IMR-90 (cell line): Measurements from ENCODE around the gene SLX9. TPM values are rescaled to one million over a fixed set of nuclear protein-coding genes. Genes with fewer than 3 reads are reported as not detected.
A peak's percentile ranks its signal among the peaks of the same experiment; 100 is the strongest.

Experiments used
- ATAC-seq: fragments of 200-7000 bp; cut with Tn5 transposase; 2 replicates; pipeline ENCODE4 v1.9.1; 2020; ENCODE audit warnings: low read depth, mild to moderate bottlenecking, moderate library complexity
- BruUV-seq: library from RNA; stranded (reverse); fragments of 400-500 nt; replicated peaks from 2 replicates; lab custom pipeline; 2021; lab: Mats Ljungman, UMichigan
- CTCF ChIA-PET: fragments of 300-600 bp; formaldehyde crosslinking; extraction: SDS; loops from one replicate; lab custom pipeline; 2021; ENCODE audit warnings: antibody characterized with exemption; lab: Yijun Ruan, JAX
- POLR2A ChIA-PET: fragments of 300-600 bp; sonication (Branson Sonifier 250); formaldehyde crosslinking; loops from one replicate; lab custom pipeline; 2022; ENCODE audit warnings: antibody characterized with exemption; ENCODE audit not compliant: unreplicated experiment; lab: Charles Lee
- DNase-seq: peaks from one replicate; pipeline ENCODE4 v3.0.0; 2013
- H2AFZ ChIP-seq: replicated peaks from 2 replicates; pipeline ENCODE3; 2013; ENCODE audit warnings: low read length, mild to moderate bottlenecking; ENCODE audit not compliant: poor library complexity
- H2AK5ac ChIP-seq: 2 replicates; pipeline ENCODE4 v1.6.1; 2013; ENCODE audit warnings: low read depth, low read length, inconsistent platforms
- H2AK9ac ChIP-seq: replicated peaks from 2 replicates; pipeline ENCODE3; 2013; ENCODE audit warnings: mild to moderate bottlenecking, low read depth, low read length, moderate library complexity; ENCODE audit not compliant: poor library complexity
- H2BK120ac ChIP-seq: 2 replicates; pipeline ENCODE4 v1.6.1; 2013; ENCODE audit warnings: low read depth, low read length, inconsistent platforms
- H2BK15ac ChIP-seq: 3 replicates; pipeline ENCODE4 v1.6.1; 2013; ENCODE audit warnings: low read depth, low read length, inconsistent platforms
- H2BK20ac ChIP-seq: 2 replicates; pipeline ENCODE4 v1.6.1; 2013; ENCODE audit warnings: low read depth, mild to moderate bottlenecking, inconsistent platforms, low read length, moderate library complexity
- H2BK5ac ChIP-seq: 2 replicates; pipeline ENCODE4 v1.6.1; 2013; ENCODE audit warnings: mild to moderate bottlenecking, low read depth, low read length, inconsistent platforms; ENCODE audit not compliant: poor library complexity, severe bottlenecking
- H3K14ac ChIP-seq: replicated peaks from 2 replicates; pipeline ENCODE4 v1.6.1; 2013; ENCODE audit warnings: low read depth, low read length, inconsistent platforms
- H3K18ac ChIP-seq: 2 replicates; pipeline ENCODE4 v1.6.1; 2013; ENCODE audit warnings: low read depth, low read length, control low read depth
- H3K23ac ChIP-seq: 2 replicates; pipeline ENCODE4 v1.6.1; 2013; ENCODE audit warnings: low read depth, low read length, inconsistent platforms
- H3K27ac ChIP-seq: 2 replicates; pipeline ENCODE4 v1.5.1; 2013; ENCODE audit warnings: mild to moderate bottlenecking, control low read depth, low read length; ENCODE audit not compliant: insufficient read depth
- H3K27me3 ChIP-seq: 2 replicates; pipeline ENCODE4 v1.6.1; 2013; ENCODE audit warnings: low read length; ENCODE audit not compliant: control insufficient read depth, insufficient read depth
- H3K36me3 ChIP-seq: 2 replicates; pipeline ENCODE4 v1.6.1; 2013; ENCODE audit warnings: low read length, mixed read lengths; ENCODE audit not compliant: control insufficient read depth, insufficient read depth
- H3K4ac ChIP-seq: 2 replicates; pipeline ENCODE4 v1.6.1; 2013; ENCODE audit warnings: low read depth, low read length, inconsistent platforms
- H3K4me1 ChIP-seq: 2 replicates; pipeline ENCODE4 v1.6.1; 2013; ENCODE audit warnings: low read length, mixed read lengths; ENCODE audit not compliant: control insufficient read depth, insufficient read depth
- H3K4me2 ChIP-seq: 2 replicates; pipeline ENCODE4 v1.6.1; 2013; ENCODE audit warnings: low read depth, mild to moderate bottlenecking, control low read depth, low read length, moderate library complexity
- H3K4me3 ChIP-seq: 2 replicates; pipeline ENCODE4 v1.5.1; 2013; ENCODE audit warnings: low read depth, mild to moderate bottlenecking, control low read depth, low read length, moderate library complexity; ENCODE audit not compliant: insufficient read depth
- H3K56ac ChIP-seq: 2 replicates; pipeline ENCODE4 v1.6.1; 2013; ENCODE audit warnings: low read length, inconsistent platforms; ENCODE audit not compliant: insufficient read depth; ENCODE audit errors: extremely low read depth
- H3K79me1 ChIP-seq, 2 experiments: 2 replicates each; pipeline ENCODE4 v1.6.1; 2013; ENCODE audit warnings: low read length in 2 of 2, inconsistent platforms in 1 of 2, low read depth in 1 of 2
- H3K9ac ChIP-seq: 2 replicates; pipeline ENCODE4 v1.6.1; 2013; ENCODE audit warnings: low read depth, low read length, control low read depth
- H3K9me1 ChIP-seq: 2 replicates; pipeline ENCODE4 v1.6.1; 2013; ENCODE audit warnings: low read length, inconsistent platforms; ENCODE audit not compliant: insufficient read depth
- H3K9me3 ChIP-seq: 2 replicates; pipeline ENCODE4 v1.6.1; 2013; ENCODE audit warnings: low read length; ENCODE audit not compliant: control insufficient read depth, insufficient read depth
- H4K20me1 ChIP-seq: 2 replicates; pipeline ENCODE4 v1.6.1; 2013; ENCODE audit warnings: low read length, inconsistent platforms; ENCODE audit not compliant: insufficient read depth
- H4K5ac ChIP-seq: 2 replicates; pipeline ENCODE4 v1.6.1; 2013; ENCODE audit warnings: mild to moderate bottlenecking, low read depth, low read length, control low read depth
- H4K8ac ChIP-seq, 2 experiments: 2 replicates each; pipeline ENCODE4 v1.6.1; 2013; ENCODE audit warnings: low read depth in 2 of 2, low read length in 2 of 2, control low read depth in 1 of 2, inconsistent platforms in 1 of 2
- H4K91ac ChIP-seq: 2 replicates; pipeline ENCODE4 v1.6.1; 2013; ENCODE audit warnings: low read depth, low read length, inconsistent platforms; ENCODE audit not compliant: insufficient read depth
- CTCF ChIP-seq: conservative IDR thresholded peaks from 2 replicates; pipeline ENCODE4 v1.5.1; 2012; ENCODE audit warnings: mild to moderate bottlenecking, low read depth, low read length, improper control_type of control experiment
- NFE2L2 ChIP-seq: fragments of 150-350 bp; IDR thresholded peaks from 2 replicates; pipeline ENCODE4 v1.6.1; 2016; ENCODE audit warnings: low read depth, mild to moderate bottlenecking, low read length
- WGBS, 2 experiments: methylation state at CpG; one replicate each; pipeline versions ENCODE4 v1.1.5 to v1.1.7; 2013; ENCODE audit warnings: missing lambda C conversion rate in 2 of 2; ENCODE audit not compliant: insufficient read length in 1 of 2; ENCODE audit errors: extremely low coverage in 2 of 2; 5-methylcytosine and 5-hydroxymethylcytosine counted together
- dilution Hi-C: fragments of 300-500 bp; cut with HindIII; formaldehyde crosslinking; loops from one replicate; pipeline ENCODE4 v1.14.3; 2018; ENCODE audit warnings: low sequenced_read_pairs; ENCODE audit not compliant: unreplicated experiment
- in situ Hi-C: fragments of 300-500 bp; cut with MboI; formaldehyde crosslinking; loops from 3 replicates; pipeline ENCODE4 v1.14.3; 2019; ENCODE audit warnings: low sequenced_read_pairs, inconsistent platforms, mixed read lengths
- intact Hi-C: fragments of 100-400 bp; cut with micrococcal nuclease; formaldehyde crosslinking; loops from 2 replicates; pipeline ENCODE4 v1.10.0; 2022
- polyA plus RNA-seq, 3 experiments: library from polyadenylated mRNA; depleted of rRNA; stranded (reverse); fragments of >200 nt; gene quantifications; 2 replicates each; pipeline ENCODE4 v1.2.3, GENCODE V29; 2012; ENCODE audit warnings: low replicate concordance in 1 of 3
- total RNA-seq: library from RNA; depleted of rRNA; stranded (reverse); fragments of >200 nt; gene quantifications from 2 replicates; pipeline ENCODE4 v1.2.3, GENCODE V29; 2012

The SLX9 gene
- total and polyA plus RNA-seq, 2 of the 4 experiments (the other 2 are of a cell fraction): 10.4 to 21.7 TPM

DNA sequence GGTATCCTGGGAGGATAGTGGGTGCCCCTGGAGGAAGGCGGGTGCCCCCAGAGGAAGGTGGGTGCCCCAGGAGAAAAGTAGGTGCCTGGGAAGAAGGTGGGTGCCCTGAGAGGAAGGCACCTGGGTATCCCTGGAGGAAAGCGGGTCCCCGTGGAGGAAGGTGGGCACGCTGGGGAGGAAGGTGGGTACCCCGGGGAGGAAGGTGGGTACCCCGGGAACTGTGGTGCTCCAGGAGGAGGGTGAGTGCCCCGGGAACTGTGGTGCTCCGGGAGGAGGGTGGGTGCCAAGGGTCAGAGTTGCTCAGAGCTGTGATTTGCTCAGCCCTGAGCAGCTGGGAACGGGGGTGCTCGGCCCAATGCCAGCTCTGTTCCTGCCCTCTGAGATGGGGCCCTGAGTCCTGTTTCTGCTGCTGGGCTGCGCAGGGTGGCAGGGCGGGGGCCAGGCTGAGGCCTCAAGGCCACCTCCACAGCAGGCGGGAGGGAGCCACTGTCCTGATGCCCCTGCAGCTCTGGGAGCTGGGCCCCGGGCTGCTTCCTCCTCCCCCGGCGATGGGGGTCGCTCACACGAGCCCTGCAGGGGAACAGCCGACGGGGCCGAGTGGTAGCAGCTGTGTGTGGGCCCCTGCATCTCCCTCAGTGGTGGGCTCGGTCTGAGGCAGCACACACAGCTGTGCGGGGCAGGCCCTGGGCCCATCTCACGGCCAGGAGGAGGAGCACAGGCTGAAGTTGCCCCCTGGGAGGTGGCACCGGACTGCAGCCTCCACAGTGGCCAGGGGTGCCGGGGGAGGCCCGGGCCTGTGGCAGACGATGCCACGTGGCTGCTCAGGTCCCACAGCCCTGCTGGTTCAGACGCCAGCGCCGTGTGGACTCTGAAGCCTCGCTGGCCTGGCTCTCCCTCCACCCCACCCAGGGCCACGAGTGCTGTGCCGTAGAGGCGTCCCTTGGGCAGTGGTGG lies 57.4 kb downstream of the SLX9 start:
- POLR2A ChIA-PET: no interaction called here
- TF ChIP-seq NFE2L2: no peak
- no peak for TF ChIP-seq CTCF
- dilution Hi-C loops (no loop called here), intact Hi-C loops (no loop called here), in situ Hi-C loops (no loop called here)
- Histone ChIP-seq H3K79me1 (no peaks in the 10 kb centered on the region), H3K9ac (no peak overlapping the region), H3K4ac (no peak overlapping the region), H2AFZ (no peak overlapping the region), H3K4me1 (peaks cover 10% of the 10 kb centered on the region), H3K9me1 (no peaks in the 10 kb centered on the region), H3K56ac (no peak overlapping the region), H3K9me3 (peaks cover 7% of the 10 kb centered on the region; the same call in 1 of the 2 replicates), H3K27ac (no peak overlapping the region), H4K8ac (no peak overlapping the region), H4K5ac (no peak overlapping the region), H3K27me3 (peaks cover 27% of the 10 kb centered on the region; the same call in 1 of the 2 replicates), H3K14ac (no peak overlapping the region), H3K36me3 (no peaks in the 10 kb centered on the region), H2AK9ac (no peak overlapping the region), H4K20me1 (peaks cover 3% of the 10 kb centered on the region; the same call in 1 of the 2 replicates), H2BK20ac (no peak overlapping the region), H3K4me2 (no peak overlapping the region), H3K4me3 (no peak overlapping the region), H2AK5ac (peak overlapping the region; percentile 36; the same call in 1 of the 2 replicates), H2BK120ac (no peak overlapping the region), H2BK5ac (no peak overlapping the region), H3K18ac (no peak overlapping the region), H4K91ac (no peak overlapping the region), H2BK15ac (no peak overlapping the region), H3K23ac (no peak overlapping the region)
- no peak for DNase-seq
- BruUV-seq: no TSS peak
- ATAC-seq: no peak
- WGBS, 2 experiments: 75% methylated on average over 17 of the region's 36 CpGs; no CpG with 5 or more reads in 1 of the 2 experiments
- CTCF ChIA-PET: no interaction called here
